DMS53 treated with DMSO at 0.1 percent for 48 hours (cell line): ENCODE measurements around the gene ORC3.
A peak's percentile ranks its signal among the peaks of the same experiment; 100 is the strongest.

Source experiments
- DNase-seq: peaks from one replicate; lab custom pipeline; 2025; ENCODE audit not compliant: unreplicated experiment; lab: John Stamatoyannopoulos, UW

ORC3 gene

DNA sequence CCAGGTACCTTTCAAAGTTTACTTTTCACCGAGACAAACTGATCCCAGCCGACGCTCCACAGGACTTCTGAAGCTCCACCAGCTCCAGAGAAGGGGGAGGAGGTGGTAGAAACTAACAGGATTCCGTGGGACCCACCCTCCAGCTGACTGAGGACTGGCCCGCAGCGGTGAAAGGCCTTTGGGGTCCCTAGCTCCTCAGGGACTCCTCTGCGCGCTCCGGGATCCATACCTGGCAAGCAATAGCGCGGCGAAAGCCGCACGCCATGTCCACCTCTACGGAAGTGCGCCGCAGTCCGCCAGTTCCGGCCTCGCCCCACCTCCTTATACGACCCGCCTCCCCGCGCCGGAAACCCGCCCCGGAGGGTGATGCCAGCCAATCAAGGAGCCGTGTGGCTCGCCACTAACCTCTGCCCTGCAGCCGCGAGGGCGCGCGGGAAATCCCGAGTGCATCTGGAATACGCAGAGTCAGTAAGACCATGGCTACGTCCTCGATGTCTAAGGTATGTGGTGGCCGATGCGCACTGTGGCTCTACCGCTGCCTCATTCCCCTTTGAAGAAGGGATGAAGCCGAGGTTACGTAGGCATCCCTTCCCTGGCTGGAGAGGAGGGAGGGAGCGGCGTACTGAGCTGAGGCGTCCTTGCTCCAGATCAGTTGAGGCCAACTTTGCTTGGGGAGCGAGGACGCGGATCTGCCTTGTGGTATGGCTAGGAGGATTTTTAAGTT lies at the start of gene ORC3, which contains the start of gene RARS2:
Gene ORC3, plus strand, starts transcription at position 443 of the 724 bp plus-strand sequence. Its CDS starts 34 bp downstream, at position 477.
Gene RARS2, minus strand, starts transcription at position 295 of the 724 bp plus-strand sequence. Its CDS starts 30 bp downstream, at position 265.
- peak; percentile 63 for DNase-seq

- DNase-seq, result no peak
These were observed 49.4 kb upstream of the ORC3 start for GRCh38 chr6:87540539-87540938.

GRCh38 chr6:87541041-87541440 lies 48.9 kb upstream of the ORC3 start:
- DNase-seq, result no peak

DNA sequence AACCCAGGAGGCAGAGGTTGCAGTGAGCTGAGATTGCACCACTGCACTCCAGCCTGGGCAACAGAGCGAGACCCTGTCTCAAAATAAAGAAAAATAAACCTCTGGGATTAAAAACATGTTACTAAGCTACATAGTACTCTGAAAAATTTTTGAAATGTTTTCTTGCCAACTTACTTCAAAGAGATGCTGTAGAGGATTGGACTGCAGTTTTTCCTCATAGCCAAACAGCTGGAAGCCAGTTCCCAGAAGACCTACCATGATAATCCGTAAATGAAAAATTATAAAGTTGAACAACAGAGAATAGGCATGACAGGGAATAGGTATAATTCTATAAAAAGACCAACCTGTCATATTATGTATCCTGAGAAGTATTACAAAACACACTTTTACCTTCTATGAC lies 48.2 kb upstream of the ORC3 start:
- no peak for DNase-seq

DNA sequence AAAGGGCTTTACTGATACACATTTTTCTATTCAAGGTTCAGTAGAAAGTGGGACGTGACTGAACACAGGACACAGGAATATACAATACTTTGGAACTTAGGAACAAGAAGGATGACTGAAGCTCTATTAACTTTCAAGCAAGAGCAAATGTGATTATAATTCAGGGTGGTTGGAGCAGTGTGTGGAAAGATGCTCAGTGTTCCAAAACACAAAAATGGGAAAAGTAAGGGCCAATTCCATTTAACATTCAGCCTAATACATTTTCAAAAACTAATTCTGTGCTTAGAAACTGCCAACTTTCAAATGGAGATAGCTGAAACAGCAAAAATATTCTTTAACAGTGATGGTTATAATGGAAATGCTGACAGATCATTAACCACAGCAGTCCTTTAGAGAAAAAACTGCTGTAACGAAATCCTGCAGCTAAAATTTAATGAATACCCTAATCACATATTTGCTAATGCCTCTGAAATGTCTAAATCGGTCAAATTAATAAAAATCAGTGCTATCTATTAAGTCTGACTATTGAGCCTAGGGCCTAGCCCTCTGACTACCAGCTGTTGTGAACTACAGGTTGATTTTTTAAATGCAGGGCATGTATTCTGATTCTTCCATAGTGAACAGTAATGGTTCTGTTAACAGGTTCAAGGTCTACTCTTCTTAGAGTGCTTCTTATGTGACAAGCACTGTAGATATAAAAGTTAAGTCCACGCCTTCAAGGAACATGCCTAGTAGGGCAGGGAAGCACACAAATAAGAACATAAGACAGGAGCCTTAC lies 46.0 kb upstream of the ORC3 start:
- no peak for DNase-seq

- DNase-seq, result no peak
These were observed 45.5 kb upstream of the ORC3 start for GRCh38 chr6:87544474-87544735.

DNA sequence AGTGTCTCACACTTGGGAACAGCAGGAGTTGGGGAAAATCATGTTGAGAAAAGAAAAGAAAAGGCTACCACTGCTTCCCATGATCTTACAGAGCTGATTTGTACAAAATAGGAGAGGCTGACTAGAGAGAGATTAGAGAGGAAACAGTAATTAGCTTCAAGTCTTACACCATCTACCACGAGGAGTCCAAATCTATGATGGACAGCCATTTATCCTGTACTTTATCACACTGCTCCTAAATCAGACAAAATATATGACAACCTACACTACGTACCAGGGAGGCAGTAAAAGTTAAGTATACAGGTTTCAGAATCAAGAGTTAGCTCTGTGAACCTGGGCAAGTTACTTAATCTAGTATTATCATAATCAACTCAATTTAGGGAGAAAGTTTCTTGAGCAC lies 38.1 kb upstream of the ORC3 start:
- no peak for DNase-seq

- no peak for DNase-seq
These were observed 36.7 kb upstream of the ORC3 start for GRCh38 chr6:87553159-87553765.

GRCh38 chr6:87555506-87555905 lies 34.4 kb upstream of the ORC3 start:
- DNase-seq, result no peak

DNA sequence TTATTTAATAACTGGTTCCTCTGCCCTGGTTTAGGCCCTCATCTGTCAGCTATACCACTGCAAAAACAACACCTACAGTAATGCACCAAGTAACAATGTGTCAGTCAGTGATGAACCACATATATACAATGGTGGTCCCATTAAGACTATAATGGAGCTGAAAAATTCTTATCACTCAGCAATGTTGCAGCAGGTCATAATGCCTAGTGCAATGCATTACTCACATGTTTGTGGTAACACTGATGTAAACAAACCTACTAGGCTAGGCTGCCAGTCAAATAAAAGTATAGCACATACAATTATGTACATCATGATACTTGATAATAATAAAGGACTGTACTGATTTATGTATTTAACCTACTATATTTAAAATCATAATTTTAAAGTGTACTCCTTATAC lies 31.5 kb upstream of the ORC3 start:
- DNase-seq, result no peak

GRCh38 chr6:87561017-87561416 lies 28.9 kb upstream of the ORC3 start:
- DNase-seq, result no peak

- DNase-seq, result no peak
These were observed 17.9 kb upstream of the ORC3 start for GRCh38 chr6:87572021-87572420.

DNA sequence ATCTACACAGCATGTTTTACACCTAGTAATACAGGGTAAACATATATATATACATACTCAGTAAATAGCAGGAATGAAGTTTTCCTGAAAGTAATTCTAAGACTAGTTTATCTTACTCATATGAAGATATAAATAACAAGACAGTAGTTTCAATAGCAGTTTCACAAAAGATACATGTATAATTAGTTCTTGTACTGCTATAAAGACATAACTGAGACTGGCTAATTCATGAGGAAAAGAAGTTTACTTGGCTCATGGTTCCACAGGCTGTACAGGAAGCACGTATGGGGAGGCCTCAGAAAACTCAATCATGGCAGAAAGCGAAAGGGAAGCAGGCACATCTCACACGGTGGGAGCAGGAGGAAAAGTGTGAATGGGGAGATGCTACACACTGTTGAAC lies 17.1 kb upstream of the ORC3 start:
- no peak for DNase-seq

DNA sequence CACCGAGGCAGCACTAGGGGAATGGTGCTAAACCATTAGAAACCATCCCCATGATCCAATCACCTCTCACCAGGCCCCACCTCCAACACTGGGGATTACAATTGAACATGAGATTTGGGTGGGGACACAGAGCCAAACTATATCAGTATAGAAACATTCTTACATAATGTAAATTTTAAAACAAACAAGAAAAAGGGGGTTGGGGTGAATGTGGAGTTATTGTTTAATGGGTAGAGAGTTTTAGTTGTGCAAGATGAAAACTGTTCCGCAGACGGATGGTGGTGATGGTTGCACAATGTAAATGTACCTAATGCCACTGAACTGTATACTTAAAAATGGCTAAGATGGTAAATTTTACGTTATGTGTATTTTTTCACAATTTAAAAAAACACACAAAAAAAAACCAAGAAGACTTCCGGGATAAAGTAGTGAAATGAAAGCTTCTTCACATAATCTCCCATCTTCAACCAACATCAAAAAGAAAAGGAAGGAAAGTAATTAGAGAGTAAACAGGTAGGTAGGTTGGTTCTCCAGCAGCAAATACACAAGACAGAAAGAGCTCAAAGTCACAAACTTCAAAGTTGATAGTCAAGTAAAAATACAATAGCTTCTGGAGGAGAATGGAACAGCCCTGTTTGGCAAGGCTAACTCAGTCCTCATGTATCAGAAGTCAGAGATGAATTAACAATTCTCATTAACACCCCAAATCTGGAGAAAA lies 16.5 kb upstream of the ORC3 start:
- no peak for DNase-seq

DNA sequence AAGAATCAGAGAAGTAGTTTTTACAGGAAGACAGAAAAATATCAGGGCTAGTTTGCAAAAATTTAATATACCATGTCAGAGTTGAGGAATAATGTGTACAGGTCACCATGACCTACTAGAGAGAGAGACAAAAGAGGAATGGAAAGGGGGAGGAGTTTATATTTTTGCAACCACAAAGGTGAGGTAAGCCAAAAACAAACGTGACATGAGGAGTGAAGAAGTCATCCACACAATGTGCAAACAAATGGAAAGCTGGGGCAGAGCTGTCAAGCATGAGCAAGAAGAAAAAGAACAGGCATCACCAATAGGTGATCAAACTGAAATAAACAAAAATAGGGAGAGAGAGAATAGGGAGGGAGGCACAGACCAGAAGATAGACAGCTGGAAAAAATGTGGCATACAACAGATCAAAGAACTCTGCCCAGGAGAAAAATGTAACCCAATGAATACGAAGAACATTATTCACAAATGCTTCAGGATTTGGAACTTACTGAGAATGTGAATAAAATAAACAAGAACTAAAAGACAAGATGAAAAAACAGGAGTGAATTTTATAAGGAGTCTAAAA lies 15.6 kb upstream of the ORC3 start:
- DNase-seq, result peak; percentile 74

DNA sequence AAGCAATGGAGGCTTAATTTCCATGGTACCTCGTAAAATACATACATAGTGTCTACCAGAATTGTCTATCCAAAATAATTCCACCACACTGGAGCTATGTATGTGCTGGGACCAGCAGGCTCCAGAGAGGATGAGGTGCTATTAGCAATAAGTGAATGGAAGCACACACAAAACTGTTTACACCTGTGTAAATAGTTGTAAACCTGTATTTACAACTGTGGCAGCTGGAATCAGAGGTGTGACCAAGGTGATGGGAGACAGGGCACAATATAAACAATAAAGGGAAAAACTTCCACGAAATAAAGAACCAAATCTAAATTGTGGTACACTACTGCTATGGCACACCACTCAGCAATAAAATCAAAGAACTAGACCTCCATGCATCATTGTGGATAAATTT lies 14.5 kb upstream of the ORC3 start:
- peak; percentile 50 for DNase-seq

GRCh38 chr6:87583822-87584221 lies 6.1 kb upstream of the ORC3 start:
- no peak for DNase-seq

DNA sequence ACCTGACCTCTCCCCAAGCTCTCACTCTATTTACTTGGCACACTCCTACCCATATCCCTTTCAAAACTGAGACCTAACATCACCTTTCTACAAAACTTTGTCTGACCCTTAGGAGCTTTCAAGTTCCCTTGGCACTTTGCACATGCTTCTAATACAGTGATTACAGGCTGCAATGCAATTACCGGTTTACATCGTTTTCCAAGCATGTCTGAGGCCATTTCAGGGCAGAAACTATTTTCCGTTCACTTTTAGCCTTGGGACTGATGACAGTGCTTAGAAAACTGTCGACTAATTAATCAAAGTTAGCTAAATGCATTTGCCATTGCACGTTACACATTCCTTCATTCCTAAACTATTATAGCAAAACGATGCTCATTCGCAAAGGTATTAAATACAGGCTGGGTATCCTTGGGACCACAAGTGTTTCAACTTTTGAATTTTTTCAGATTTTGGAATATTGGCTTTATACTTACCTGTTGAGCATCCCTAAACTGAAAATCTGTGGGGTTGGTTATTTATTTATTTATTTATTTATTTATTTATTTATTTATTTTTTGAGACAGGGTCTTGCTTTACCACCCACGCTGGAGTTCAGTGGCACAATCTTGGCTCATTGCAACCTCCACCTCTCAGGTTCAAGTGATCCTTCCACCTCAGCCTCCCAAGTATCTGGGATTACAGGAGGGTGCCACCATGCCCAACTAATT lies 3.4 kb upstream of the ORC3 start:
- no peak for DNase-seq

GRCh38 chr6:87588756-87589407 lies 1.1 kb upstream of the ORC3 start:
- no peak for DNase-seq

DNA sequence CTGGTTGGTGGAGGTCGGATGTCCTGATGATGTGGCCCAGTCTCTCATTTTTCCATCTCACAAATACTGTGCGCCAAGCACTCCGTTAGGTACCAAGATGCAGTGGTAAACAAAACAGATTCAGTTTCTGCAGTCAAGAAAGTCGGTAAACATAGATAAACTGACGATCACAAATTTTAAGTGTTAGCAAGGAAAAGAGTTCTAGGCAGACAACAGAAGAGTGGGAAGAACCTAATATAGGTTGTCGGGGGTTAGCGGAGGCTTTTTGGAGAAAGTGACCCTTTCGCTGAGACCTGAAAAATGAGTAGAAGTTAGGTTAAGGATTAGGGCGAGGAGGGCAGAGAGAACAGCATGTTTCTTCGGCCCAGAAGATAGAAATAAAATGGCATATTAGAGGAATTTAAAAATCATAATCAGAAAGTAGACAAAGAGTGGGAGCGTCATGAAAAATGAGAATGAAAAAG lies 514 bp downstream of the ORC3 start:
- DNase-seq, result no peak
